ENCODE measurements around the gene SLC1A7.

SLC1A7 gene

GRCh38 chr1:53075761-53076163 is 66.7 kb downstream of the SLC1A7 start:
- no peak for DNase-seq (ENCODE audit: low read depth)

- no peak for DNase-seq (ENCODE audit: low read depth)
Measured at GRCh38 chr1:53075206-53075605, 67.2 kb downstream of the SLC1A7 start.

GRCh38 chr1:53074313-53075154 is 67.9 kb downstream of the SLC1A7 start:
- no peak for DNase-seq (ENCODE audit: low read depth)

GRCh38 chr1:53073868-53074311 is 68.5 kb downstream of the SLC1A7 start:
- DNase-seq (ENCODE audit: low read depth): no peak

GRCh38 chr1:53073287-53073686 is 69.2 kb downstream of the SLC1A7 start:
- no peak for DNase-seq (ENCODE audit: low read depth)

GRCh38 chr1:53071915-53072314 is 70.5 kb downstream of the SLC1A7 start:
- DNase-seq (ENCODE audit: low read depth): no peak

GRCh38 chr1:53071167-53071865 is 71.1 kb downstream of the SLC1A7 start:
- no peak for DNase-seq (ENCODE audit: low read depth)

- DNase-seq (ENCODE audit: low read depth): no peak
Measured at GRCh38 chr1:53070621-53071020, 71.8 kb downstream of the SLC1A7 start.

- no peak for DNase-seq (ENCODE audit: low read depth)
Measured at GRCh38 chr1:53069663-53070327, 72.6 kb downstream of the SLC1A7 start.

GRCh38 chr1:53069265-53069662 is 73.2 kb downstream of the SLC1A7 start:
- no peak for DNase-seq (ENCODE audit: low read depth)

- no peak for DNase-seq (ENCODE audit: low read depth)
Measured at GRCh38 chr1:53068314-53069099, 73.9 kb downstream of the SLC1A7 start.

- DNase-seq (ENCODE audit: low read depth): no peak
Measured at GRCh38 chr1:53067886-53068285, 74.6 kb downstream of the SLC1A7 start.

- DNase-seq (ENCODE audit: low read depth): no peak
Measured at GRCh38 chr1:53066891-53067738, 75.3 kb downstream of the SLC1A7 start.

- no peak for DNase-seq (ENCODE audit: low read depth)
Measured at GRCh38 chr1:53066488-53066887, 76.0 kb downstream of the SLC1A7 start.

- no peak for DNase-seq (ENCODE audit: low read depth)
Measured at GRCh38 chr1:53065391-53065790, 77.0 kb downstream of the SLC1A7 start.

- no peak for DNase-seq (ENCODE audit: low read depth)
Measured at GRCh38 chr1:53063744-53064515, 78.5 kb downstream of the SLC1A7 start.

- DNase-seq (ENCODE audit: low read depth): no peak
Measured at GRCh38 chr1:53062708-53063591, 79.5 kb downstream of the SLC1A7 start.

- no peak for DNase-seq (ENCODE audit: low read depth)
Measured at GRCh38 chr1:53061859-53062707, 80.4 kb downstream of the SLC1A7 start, which contains the start of gene PODN. Gene PODN (plus strand): TSS chr1:53062213. CDS start chr1:53069856, 7,643 bp downstream.
